Right cardiac atrium (tissue), 5 donors: ENCODE measurements around the gene PRR13. TPM values are rescaled to one million over a fixed set of nuclear protein-coding genes. Genes with fewer than 3 reads are reported as not detected.

Experiments used
- ATAC-seq, 2 donors: fragments of 200-7000 bp; cut with Tn5 transposase; one replicate each; pipeline versions ENCODE4 v1.8.0 to v1.9.1; 2020; ENCODE audit warnings: moderate library complexity in 2 of 2, mild to moderate bottlenecking in 1 of 2
- DNase-seq, 3 donors: peaks; one replicate each; pipeline ENCODE4 v3.0.0-alpha.2; 2020
- H3K27ac ChIP-seq: one replicate; pipeline ENCODE4 v1.5.1; 2013; ENCODE audit warnings: mild to moderate bottlenecking, low read length, control low read depth, moderate library complexity
- H3K27me3 ChIP-seq: one replicate; pipeline ENCODE4 v1.6.1; 2013; ENCODE audit not compliant: control insufficient read depth, insufficient read depth
- H3K4me1 ChIP-seq: one replicate; pipeline ENCODE4 v1.6.1; 2013; ENCODE audit warnings: low read length; ENCODE audit not compliant: control insufficient read depth, insufficient read depth
- H3K4me3 ChIP-seq: one replicate; pipeline ENCODE4 v1.5.1; 2013; ENCODE audit warnings: low read length, control low read depth
- H3K9me3 ChIP-seq: one replicate; pipeline ENCODE4 v1.6.1; 2013; ENCODE audit warnings: low read length; ENCODE audit not compliant: control insufficient read depth
- WGBS: extraction: QIAGEN DNeasy Blood & Tissue Kit; methylation state at CpG from one replicate; pipeline ENCODE4 v1.1.7; 2013; 5-methylcytosine and 5-hydroxymethylcytosine counted together
- intact Hi-C, 4 donors: fragments of 100-400 bp; cut with DNase I; formaldehyde crosslinking; loops; one replicate each; pipeline versions ENCODE4 v1.11.0 to v1.14.0; 2022 to 2023
- polyA plus RNA-seq: library from polyadenylated mRNA; stranded (reverse); fragments of 200-250 nt; gene quantifications from one replicate; pipeline ENCODE4 v1.2.3, GENCODE V29; 2013
- total RNA-seq, 4 donors: library from RNA; stranded (reverse); fragmentation: NEBNext Ultra II Directional; extraction: Animal tissue kit (Norgen Biotek cat#: 25700); gene quantifications; one replicate each; pipeline ENCODE4 v1.2.1, GENCODE V29; 2021
- donor health status: healthy with polysubstance abuse.
- donor health status: DM: no; HTN: yes; CAD: no.
- donor health status: DM: no; HTN: no; CAD: no.
- donor health status: DM: no; HTN: yes; CAD: no; lungs with severe emphysema.
- donor health status: DM: yes; HTN: yes; CAD: no.

The PRR13 gene
- total and polyA plus RNA-seq, 5 donors = 66.9 to 85.6 (median 80.8) TPM

GRCh38 chr12:53459097-53459496 is 17.6 kb downstream of the PRR13 start:
- Histone ChIP-seq H3K27ac (no peak overlapping the region), H3K4me1 (peaks cover 5% of the 10 kb centered on the region), H3K4me3 (no peak overlapping the region), H3K27me3 (no peaks in the 10 kb centered on the region), H3K9me3 (no peaks in the 10 kb centered on the region)
- intact Hi-C loops = loop anchor here in 1 of 4 donors (10.0 kb wide), 1 partner anchor 46 kb away; the partner anchor contains the start of genes NPFF and TARBP2
- ATAC-seq (no peak), DNase-seq (no peak)
- WGBS = 65% methylated on average over 4 of the region's 4 CpGs

GRCh38 chr12:53461059-53461458 is 19.5 kb downstream of the PRR13 start:
- no peak for DNase-seq

GRCh38 chr12:53461591-53461990 is 20.1 kb downstream of the PRR13 start:
- H3K4me1 ChIP-seq = peaks cover 3% of the 10 kb centered on the region
- H3K27ac ChIP-seq = peak overlapping the region; percentile 13
- H3K4me3 ChIP-seq = no peak overlapping the region
- H3K27me3 ChIP-seq = no peaks in the 10 kb centered on the region
- H3K9me3 ChIP-seq = no peaks in the 10 kb centered on the region
- DNase-seq (no peak), ATAC-seq (no peak)
- 73% methylated on average over 8 of the region's 8 CpGs for WGBS
- intact Hi-C loops = no loop called here

More at GRCh38 chr12:53461059-53461458, 19.5 kb downstream of the PRR13 start:
- peak; percentile 58 to 65 for ATAC-seq
- no peaks in the 10 kb centered on the region for H3K27me3 ChIP-seq
- 57% methylated on average over 3 of the region's 3 CpGs for WGBS
- no peak overlapping the region for H3K4me3 ChIP-seq
- H3K4me1 ChIP-seq = peaks cover 3% of the 10 kb centered on the region
- peak overlapping the region; percentile 67 for H3K27ac ChIP-seq
- intact Hi-C loops = no loop called here
- no peaks in the 10 kb centered on the region for H3K9me3 ChIP-seq

- Histone ChIP-seq H3K27ac (peak overlapping the region; percentile 48), H3K4me3 (no peak overlapping the region), H3K9me3 (no peaks in the 10 kb centered on the region), H3K4me1 (peaks cover 3% of the 10 kb centered on the region), H3K27me3 (no peaks in the 10 kb centered on the region)
- DNase-seq = no peak
- ATAC-seq = no peak
- intact Hi-C loops = no loop called here
- WGBS = 61% methylated on average over 3 of the region's 3 CpGs
These were observed 21.4 kb downstream of the PRR13 start for GRCh38 chr12:53462935-53463334.

- 52% methylated on average over 5 of the region's 5 CpGs for WGBS
- Histone ChIP-seq H3K9me3 (no peaks in the 10 kb centered on the region), H3K4me1 (peaks cover 3% of the 10 kb centered on the region), H3K27ac (peak overlapping the region; percentile 8), H3K27me3 (no peaks in the 10 kb centered on the region), H3K4me3 (no peak overlapping the region)
- intact Hi-C loops = no loop called here
- ATAC-seq (no peak), DNase-seq (no peak)
These were observed 22.4 kb downstream of the PRR13 start for GRCh38 chr12:53463802-53464560.

- H3K27me3 ChIP-seq = no peaks in the 10 kb centered on the region
- DNase-seq = no peak
- H3K27ac ChIP-seq = no peak overlapping the region
- H3K4me1 ChIP-seq = peaks cover 3% of the 10 kb centered on the region
- ATAC-seq = peak in 1 of 2 donors; percentile 10
- intact Hi-C loops = no loop called here
- no peaks in the 10 kb centered on the region for H3K9me3 ChIP-seq
- no peak overlapping the region for H3K4me3 ChIP-seq
- WGBS = 90% methylated on average over 11 of the region's 11 CpGs
These were observed 23.3 kb downstream of the PRR13 start for GRCh38 chr12:53464685-53465418.

- no peak for DNase-seq
- WGBS = 50% methylated on average over 2 of the region's 2 CpGs
- Histone ChIP-seq H3K4me3 (no peak overlapping the region), H3K9me3 (no peaks in the 10 kb centered on the region), H3K27ac (peak overlapping the region; percentile 2), H3K27me3 (no peaks in the 10 kb centered on the region), H3K4me1 (peaks cover 3% of the 10 kb centered on the region)
- intact Hi-C loops = no loop called here
- no peak for ATAC-seq
These were observed 24.1 kb downstream of the PRR13 start for GRCh38 chr12:53465679-53466078.

GRCh38 chr12:53466640-53467039 is 25.1 kb downstream of the PRR13 start:
- Histone ChIP-seq H3K4me3 (no peak overlapping the region), H3K4me1 (peaks cover 3% of the 10 kb centered on the region), H3K27me3 (no peaks in the 10 kb centered on the region), H3K9me3 (no peaks in the 10 kb centered on the region), H3K27ac (no peak overlapping the region)
- ATAC-seq (no peak), DNase-seq (no peak)
- whole genome bisulfite sequencing = 63% methylated on average over 4 of the region's 4 CpGs
- intact Hi-C loops = no loop called here

- WGBS = 69% methylated on average over 5 of the region's 5 CpGs
- intact Hi-C loops = no loop called here
- no peaks in the 10 kb centered on the region for H3K9me3 ChIP-seq
- H3K4me3 ChIP-seq = no peak overlapping the region
- peaks cover 3% of the 10 kb centered on the region for H3K4me1 ChIP-seq
- DNase-seq (no peak), ATAC-seq (no peak)
- no peaks in the 10 kb centered on the region for H3K27me3 ChIP-seq
- H3K27ac ChIP-seq = no peak overlapping the region
These were observed 25.5 kb downstream of the PRR13 start for GRCh38 chr12:53467082-53467481.

GRCh38 chr12:53467880-53468279 is 26.3 kb downstream of the PRR13 start:
- WGBS = 73% methylated on average over 2 of the region's 2 CpGs
- no peak for DNase-seq
- no peaks in the 10 kb centered on the region for H3K9me3 ChIP-seq
- H3K4me3 ChIP-seq = no peak overlapping the region
- no peak overlapping the region for H3K27ac ChIP-seq
- no peak for ATAC-seq
- H3K4me1 ChIP-seq = peaks cover 2% of the 10 kb centered on the region
- intact Hi-C loops = loop anchor here in 1 of 4 donors (2.0 kb wide), 1 partner anchor 13 kb away; no protein-coding TSS in a partner anchor
- no peaks in the 10 kb centered on the region for H3K27me3 ChIP-seq

GRCh38 chr12:53468282-53468681 is 26.7 kb downstream of the PRR13 start:
- ATAC-seq (no peak), DNase-seq (no peak)
- Histone ChIP-seq H3K27ac (no peak overlapping the region), H3K9me3 (no peaks in the 10 kb centered on the region), H3K4me1 (no peaks in the 10 kb centered on the region), H3K4me3 (no peak overlapping the region), H3K27me3 (no peaks in the 10 kb centered on the region)
- WGBS = 52% methylated on average over 1 of the region's 1 CpG
- intact Hi-C loops = loop anchor here in 1 of 4 donors (2.0 kb wide), 1 partner anchor 13 kb away; no protein-coding TSS in a partner anchor
